GM04504 (cell line): ENCODE data around the gene ME3.
A peak's percentile ranks its signal among the peaks of the same experiment; 100 is the strongest.

Experiments
- DNase-seq: peaks from one replicate; pipeline ENCODE4 v3.0.0-alpha.2; 2012; ENCODE audit warnings: low read depth

The ME3 gene

DNA sequence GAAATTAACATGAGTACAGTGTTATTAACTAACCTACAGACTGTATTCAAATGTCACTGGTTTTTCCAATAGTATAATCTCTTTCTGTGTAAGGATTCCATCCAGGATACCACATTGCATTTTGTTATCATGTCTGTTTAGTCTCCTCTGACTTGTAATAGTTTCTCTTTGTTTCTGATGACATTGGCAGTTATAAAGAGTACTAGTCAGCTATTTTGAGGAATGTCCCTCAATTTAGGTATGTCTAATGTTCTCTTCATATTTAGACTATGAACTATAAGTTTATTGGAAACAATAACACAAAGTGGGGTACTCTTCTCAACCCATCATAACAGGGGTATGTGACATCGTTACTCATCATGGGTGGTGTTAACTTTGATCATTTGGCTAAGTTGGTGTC lies 20.3 kb upstream of the ME3 start:
- DNase-seq = no peak

DNA sequence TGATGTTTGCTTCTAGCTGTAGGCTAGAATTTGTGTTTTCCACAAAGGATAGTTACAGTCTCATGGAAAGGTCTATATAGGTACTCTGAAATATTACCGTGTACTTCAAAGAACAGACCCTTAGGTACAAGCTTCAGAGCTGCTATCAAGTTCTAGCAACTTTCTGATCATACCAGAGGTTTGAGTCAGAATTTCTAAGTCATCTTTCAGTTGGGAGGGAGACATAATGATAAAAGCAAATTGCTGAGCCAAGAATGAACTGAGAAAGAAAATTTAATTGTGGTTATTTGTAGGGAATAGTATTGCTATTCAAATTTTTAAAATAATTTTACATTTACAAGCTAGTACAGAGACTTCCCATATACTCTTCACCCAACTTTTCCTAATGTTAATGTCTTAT lies 19.9 kb upstream of the ME3 start:
- DNase-seq = no peak

DNA sequence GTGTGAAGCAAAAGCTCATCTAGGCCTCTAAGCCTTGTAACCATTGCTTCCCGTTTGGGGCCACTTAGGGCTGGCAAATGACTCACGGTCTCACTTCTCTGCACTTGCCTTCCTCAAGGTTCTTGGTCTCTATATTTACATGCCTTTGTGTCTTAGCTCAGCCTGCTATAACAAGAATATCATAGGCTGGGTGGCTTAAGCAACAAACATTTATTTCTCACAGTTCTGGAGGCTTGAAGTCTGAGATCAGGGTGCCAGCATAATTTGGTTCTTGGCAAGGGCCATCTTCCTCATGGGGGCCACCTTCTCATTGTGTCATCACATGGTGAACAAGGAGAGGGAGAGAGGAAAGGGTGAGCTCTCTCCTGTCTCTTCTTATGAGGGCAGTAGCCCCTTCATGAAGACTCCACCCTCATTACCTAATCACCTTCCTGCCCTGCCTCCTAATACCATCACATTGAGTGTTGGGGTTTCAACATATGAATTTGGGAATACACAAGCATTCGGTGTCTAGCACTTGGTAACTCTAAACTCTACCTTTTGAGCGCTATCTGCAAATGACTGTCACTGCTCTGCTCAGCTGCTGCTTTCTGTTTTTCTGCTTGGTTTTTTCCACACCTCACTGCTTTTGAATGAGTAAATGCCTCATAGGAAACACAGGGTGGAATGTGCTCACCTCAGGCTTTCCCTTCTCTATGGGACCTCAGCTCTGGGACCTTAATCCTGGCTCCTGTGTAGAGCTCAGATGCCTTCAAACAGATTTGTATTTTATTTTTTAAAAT lies 16.2 kb upstream of the ME3 start:
- DNase-seq = peak; percentile 68

DNA sequence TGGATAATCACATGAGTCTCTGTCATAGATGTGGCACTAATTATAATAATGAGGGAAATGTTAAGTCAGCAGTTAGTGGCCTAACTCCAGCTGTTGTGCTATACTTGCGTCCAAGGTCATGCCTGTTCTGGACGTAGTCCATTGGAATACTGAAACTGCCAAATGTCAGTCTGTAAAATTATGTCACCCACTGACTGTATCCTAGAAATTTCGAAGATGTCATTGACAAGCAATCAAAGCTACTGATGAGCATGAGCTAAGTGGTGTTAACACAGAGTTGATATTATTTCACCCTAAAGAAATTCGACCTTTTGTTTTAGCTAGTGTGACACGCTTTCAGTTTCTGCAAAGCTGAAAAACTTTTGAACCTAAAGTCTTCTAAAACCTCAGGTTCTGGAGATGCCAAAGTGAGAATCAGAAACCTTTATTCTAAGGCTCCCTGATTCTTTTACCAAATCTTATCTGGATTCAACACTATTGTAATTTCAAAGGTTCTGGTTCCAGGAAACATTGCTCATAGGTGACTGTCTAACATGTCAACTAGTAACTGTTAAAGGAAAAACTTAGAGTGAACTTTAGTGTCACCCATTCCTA lies 14.9 kb upstream of the ME3 start:
- no peak for DNase-seq

DNA sequence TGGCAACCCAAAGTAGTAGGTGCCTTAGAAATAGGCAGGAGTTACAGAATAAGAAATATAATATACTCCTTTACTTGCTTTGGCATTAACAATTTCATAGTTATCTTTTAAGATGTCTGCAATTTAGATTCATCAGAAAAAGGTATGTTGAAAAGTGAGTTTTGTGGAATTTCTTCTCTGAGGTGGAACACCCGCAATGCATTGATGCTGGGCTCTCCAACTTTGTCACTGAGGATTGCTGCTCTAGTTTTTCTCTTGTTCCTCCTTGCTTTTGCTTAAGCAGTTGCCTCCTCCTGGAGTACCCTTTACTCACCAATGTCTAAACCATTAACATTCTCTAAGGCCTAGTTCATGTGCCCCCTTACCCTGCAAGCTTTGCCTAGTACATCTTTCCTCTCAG lies 14.1 kb upstream of the ME3 start:
- no peak for DNase-seq

DNA sequence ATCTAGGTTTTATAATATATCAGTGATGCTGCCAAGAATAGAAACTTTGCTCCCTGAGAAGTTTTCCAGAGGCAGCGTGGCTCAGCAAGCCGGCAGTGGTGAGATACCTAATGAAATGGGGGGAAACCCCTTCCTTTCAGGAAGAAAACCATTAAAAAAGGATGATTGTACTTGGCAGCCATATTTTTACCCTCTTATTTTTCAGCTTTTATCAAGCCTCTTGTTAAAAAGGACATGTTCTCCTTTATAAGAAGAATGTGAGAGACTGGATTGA lies 9.0 kb upstream of the ME3 start:
- no peak for DNase-seq

DNA sequence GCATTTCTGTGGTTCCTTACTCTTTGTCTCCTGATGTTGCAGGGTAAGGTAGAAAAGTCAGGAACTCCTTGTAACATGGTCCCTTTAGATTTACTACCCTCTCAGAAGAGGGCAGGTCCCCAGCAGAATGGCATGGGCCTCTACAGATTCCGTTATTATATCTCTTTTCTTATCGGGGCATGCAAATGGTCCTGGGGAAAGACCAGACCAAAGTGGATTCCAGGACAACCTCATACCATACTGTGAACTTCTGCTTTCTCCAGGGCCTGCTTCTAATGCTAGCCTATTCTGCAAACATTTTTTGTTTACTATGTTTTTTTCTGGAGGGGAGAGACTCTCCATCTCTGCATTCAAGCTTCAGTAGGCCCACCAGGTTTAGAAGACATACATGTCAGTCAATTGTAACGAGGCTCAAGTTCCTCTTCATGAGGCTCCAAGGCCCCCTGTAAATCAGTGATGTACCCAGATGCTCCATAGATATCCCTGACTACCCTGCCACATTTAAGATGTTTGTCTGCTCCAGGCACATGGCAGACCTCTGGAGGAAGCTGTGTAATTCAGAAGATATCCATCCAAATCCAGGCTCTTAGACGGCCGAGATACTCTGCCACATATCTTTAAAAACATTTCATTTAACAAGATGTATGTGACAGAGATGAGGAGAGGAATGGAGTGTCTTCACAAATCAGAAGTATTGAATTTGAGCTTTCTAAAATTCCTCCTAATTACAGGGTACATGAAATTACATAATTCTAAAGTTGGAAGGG lies 8.5 kb upstream of the ME3 start:
- no peak for DNase-seq

DNA sequence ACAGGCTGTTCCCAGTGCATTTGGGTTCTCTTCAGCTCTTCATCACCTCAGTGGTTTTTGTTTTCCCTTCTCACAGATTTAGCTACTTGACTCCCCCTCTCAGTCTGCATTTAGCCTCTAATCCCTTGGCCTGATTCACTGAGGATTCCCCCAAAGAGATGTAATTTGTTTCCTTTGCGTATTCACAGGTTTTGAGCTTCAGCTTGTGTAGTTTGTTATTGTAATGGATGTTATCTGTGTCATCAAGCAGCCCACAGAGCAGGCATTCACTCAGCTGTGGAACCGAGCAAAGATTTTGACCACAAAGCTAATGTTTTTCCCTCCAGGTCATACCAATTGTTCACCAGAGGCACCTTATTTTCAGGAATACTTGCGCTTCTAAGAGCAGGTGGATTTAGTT lies 6.4 kb upstream of the ME3 start:
- DNase-seq = no peak

DNA sequence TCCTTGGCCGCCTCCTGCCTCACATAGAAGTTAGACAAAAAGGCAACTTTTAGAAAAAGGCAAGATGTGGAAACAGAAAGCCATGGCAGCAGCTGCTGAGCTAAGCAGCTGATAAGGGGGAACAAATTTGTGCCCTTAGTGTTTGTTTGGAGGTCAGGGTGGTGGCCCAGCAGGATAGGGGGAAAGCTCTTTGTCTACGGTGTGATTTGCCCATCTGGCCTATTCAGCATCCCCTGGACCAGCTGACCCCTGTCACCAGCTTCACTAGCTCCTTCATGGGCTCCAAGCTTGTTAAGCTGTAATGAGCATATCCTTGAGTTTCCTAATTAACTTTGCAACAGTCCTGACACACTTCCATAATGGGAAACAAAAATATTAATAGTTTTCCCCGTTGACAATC lies 5.9 kb upstream of the ME3 start:
- no peak for DNase-seq

DNA sequence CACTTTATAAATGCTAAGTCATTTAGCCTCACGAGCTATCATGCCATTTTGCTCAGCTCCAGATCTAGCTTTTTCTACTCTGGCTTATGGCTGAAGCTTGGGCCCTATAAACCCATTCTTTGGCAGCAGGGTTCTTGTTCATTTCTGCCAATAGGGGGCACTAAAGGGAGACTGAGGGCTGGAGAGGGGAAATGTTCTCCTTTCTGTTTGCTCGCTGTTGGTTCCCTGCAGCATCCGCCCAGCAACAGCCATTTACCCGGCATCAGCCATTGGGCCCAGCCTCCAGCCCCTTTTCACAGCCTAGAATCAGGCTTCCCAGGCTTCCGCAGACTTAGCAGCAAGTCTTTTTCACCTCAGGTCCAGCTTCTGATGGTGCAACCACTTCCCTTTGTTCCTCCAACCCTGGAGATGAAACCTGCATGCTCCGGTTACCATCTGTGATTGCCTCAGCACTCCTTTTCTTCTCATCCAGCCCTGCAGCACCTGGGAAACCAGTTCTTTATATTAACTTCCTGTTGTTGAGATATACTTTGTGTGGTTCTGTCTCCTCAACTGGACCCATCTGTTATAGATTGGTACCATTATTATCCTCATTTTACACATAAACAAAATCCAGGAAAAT lies 4.2 kb upstream of the ME3 start:
- DNase-seq = no peak

DNA sequence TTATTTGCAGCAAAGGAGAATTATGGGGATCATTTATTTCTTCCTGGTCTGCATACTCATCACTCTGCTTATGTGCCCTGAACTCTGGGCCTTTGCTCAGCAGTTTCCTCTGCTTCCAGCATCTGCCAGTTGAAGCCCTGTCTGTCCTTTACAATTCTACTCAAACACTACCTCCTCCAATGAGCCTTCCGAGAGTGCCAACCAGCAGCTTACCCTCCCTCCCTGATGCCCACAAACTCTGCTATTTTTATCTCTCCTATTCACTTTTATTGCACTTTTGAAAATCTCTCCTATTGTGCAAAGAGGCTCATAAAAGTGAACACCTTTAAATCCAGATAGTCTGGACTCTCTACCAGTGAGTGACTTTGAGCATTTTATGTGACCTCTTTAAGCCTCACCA lies 3.6 kb upstream of the ME3 start:
- DNase-seq = no peak

DNA sequence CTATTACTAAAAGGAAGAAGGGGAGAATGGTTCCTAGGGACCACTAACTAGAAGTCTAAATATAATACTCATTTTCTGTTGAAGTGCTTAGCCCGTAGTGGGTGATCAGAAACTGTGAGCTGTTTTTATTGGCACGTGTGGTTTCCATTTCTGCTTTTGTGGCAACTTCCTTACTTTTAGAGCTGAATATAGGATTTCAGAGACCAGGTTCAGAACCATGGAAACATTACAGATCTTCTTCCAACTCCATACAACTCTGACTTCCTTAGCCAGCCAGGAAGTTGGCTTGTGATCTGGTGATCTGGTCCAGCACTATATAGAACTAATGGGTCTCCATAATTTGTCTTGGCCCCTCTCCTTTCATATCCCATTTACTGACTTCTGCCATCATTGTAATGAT lies 2.6 kb upstream of the ME3 start:
- no peak for DNase-seq

DNA sequence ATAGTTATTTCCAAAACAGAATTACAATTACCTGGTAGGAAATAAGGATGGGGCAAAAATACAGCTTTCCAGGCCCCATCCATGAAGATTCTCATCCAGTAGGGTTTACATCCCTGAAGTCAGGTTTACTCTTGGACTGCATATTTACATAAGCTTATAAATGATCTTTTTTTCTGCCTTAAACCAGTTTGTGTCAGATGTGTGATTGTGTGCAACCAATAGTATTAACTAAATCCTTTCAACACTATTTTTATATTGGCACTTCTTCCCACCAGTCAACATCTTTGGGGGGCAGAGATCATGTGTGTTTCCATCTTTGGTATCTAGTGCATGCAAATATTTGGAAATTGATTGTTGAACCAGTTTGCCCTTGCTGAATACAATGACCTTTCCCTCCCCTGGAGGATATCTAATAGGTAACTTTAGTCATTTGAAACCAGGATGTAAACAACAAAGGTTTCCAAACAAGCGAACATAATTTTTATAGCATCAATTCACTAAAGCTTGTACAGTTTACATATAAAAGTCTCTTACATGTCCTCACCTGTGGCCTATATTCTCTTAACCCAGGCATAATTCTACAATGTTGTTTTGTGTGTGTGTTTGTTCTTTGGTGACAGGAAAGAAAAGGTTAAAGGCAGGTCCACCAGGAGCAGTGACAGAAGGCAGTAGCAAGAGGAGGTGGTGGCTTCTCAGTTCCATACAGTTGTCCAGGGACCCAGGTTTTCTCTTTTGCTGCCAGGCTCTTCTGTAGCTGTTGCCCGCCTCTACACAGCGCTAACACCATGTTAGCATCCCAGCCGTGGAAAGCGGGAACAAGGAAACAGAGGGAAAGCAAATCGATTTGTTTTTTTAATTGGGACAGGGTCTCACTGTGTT lies 1.7 kb upstream of the ME3 start:
- DNase-seq = no peak

DNA sequence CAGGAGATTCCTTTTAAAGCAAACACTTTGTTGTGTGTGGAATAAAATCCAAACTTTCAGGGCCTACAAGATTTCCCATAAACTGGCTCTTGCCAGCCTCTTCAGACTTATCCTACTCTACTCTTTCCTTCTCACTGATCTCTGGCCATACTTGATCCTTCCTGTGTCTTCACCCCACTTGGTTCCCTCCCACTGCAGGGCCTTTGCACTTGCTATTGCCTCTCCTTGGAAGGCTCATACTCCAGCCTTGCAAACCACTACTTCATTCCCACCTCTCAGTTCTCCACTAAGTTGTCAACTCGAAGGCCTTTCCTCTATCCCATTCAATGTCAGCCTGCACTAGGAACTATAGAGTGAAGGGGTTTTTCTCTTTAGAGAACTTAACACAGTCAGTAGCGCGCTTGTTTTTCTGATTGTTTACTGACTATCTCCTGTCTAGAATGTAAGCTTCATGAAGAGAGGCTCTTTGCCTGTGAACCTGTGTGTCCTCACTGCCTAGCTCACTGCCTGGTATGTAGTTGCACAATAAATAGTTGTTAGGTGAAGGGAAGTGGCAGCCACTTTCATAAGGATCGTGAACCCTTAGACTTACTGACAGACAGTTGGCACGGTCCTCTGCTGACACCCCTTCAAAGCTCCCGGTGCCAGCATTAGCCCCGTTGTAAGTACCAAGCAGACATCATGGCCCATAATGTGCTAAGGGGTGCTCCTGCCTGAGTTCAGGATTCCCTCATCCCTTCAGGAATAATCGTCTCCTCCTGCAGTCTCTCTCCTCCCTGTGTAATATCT lies 833 bp upstream of the ME3 start:
- no peak for DNase-seq

DNA sequence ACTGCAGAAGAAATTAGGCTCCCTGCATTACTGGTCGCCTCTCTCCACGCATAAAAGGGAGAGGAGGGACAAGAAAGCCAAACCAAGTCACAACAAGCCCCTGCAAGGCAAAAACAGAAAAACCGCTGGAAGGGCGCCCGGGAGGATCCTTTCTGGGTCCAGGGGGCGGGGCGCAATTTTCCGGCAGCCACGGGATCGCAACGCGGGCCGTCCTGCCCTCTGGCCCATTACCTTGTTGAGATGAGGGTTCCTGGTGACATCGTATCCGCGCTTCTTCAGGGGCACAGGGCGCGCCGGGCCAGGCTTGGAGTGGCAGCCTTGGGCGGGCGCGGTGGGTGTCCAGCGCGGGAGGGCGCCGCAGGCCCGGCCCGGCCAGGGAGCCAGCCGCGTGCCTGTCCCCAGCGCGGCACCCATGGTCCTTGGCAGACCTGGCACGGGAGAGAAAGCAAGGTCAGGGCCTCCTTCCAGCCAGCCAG lies 847 bp downstream of the ME3 start:
- DNase-seq = no peak

DNA sequence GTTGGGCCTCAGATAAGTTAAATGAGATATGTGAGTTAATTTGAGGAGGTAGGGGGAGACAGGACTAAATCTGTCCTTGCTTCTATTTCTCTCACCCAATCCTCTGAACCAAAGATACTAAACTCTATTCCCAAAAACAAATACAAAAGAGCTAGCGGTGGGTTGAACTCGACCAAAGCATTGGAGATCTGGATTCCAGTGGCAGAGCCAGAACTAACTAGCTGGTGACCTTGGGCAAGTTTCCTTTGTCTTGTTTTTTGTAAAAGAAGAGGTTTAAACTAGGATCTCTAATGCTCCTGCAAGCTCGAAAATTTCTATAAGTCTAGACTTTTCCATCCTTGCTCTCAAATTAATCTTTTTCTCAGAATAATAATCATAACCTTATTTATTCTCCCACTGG lies 1.5 kb downstream of the ME3 start:
- DNase-seq = no peak

DNA sequence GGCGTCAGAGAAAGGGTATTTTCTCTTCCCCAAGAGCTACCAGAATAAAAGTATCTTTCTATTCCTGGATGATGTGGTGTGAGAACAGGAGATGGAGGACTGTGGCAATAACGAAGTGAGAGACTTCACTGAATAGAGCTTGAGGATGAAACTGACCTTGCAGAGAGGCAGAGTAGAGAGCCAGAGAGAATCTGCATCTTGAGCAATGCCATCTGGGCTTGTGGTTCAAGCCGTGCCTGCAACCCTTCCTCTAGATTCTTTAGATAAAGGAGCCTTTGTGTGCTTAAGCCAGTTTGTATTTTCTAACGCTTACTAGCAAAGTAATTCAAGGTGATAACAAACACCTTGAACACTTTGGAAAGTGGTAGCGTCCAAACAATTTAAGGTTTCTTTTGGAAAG lies 2.2 kb downstream of the ME3 start:
- no peak for DNase-seq

DNA sequence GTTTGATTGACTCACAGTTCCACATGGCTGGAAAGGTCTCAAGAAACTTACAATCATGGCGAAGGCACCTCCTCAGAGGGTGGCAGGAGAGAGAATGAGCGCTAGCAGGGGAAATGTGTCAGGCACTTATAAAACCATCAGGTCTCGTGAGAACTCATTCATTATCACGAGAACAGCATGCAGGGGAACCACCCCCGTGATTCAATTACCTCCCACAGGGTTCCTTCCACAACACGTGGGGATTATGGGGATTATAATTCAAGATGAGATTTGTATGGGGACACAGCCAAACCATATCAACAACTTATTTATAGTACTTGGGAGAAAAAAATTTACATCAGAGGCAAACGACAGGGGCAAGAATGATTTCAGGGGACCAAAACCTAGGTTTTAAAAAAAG lies 3.0 kb downstream of the ME3 start:
- no peak for DNase-seq

DNA sequence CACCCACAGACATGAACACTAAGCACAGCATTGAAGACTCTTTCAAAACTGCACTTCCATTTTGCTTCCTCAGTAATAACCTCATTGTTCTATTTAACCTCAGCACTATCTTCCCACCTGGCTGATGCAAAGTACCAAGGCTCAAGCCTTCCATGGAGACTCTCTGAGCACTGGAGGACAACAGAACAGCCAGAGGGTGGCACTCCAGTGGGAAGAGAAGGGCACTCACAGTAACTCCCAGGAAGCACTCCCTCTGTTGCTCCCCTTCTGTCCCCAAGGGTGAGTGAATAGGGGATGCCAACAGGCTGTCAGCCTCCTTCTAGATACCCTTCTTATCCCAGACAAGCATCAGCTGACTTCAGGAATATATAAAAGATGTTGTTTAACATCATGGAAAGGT lies 3.5 kb downstream of the ME3 start:
- DNase-seq = no peak

DNA sequence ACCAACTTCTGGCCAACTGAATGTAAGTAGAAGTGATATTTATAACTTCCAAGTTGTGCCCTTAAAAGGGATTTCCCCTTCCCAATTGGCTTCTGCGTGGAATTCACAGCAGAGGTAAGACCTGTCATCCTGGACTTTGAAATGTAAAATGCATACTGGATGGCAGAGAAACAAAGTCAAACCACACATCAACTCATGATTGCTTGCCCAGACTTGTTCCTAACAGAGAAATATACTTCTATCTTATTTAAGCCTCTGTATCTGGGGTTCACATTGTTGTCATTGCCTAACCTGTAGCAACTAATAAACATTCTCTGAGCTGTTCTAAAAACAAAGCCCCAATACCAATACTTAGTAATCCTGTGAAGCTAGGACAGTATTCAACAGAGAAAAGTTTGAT lies 6.2 kb downstream of the ME3 start:
- DNase-seq = no peak

DNA sequence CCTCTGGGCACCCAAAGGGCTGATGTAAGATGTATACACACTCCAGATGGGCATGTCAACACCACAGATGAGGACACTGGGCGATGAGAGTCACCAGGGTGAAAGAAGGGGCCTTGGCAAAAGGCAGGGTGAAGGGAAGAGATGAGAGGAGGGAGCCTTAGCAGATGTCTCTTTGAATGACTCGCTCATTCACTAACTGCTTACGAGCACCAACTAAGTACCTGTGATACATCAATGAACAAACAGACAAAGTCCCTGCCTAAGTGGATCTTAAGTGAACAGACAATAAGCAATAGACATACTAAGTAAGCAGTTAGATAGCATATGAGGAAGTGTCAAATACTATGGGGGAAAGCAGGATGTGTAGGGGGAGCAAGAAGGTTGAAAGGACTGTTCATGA lies 7.5 kb downstream of the ME3 start:
- no peak for DNase-seq
